GM12872 (cell line): Measurements from ENCODE around the gene SGPP1.

Experiments used
- TF ChIP-seq, protein P1 (sequence below): IDR thresholded peaks from 3 replicates; pipeline ENCODE4 v1.5.1; 2011; ENCODE audit warnings: low read depth, mild to moderate bottlenecking, low read length, moderate library complexity; ENCODE audit not compliant: insufficient read depth

Gene SGPP1

DNA sequence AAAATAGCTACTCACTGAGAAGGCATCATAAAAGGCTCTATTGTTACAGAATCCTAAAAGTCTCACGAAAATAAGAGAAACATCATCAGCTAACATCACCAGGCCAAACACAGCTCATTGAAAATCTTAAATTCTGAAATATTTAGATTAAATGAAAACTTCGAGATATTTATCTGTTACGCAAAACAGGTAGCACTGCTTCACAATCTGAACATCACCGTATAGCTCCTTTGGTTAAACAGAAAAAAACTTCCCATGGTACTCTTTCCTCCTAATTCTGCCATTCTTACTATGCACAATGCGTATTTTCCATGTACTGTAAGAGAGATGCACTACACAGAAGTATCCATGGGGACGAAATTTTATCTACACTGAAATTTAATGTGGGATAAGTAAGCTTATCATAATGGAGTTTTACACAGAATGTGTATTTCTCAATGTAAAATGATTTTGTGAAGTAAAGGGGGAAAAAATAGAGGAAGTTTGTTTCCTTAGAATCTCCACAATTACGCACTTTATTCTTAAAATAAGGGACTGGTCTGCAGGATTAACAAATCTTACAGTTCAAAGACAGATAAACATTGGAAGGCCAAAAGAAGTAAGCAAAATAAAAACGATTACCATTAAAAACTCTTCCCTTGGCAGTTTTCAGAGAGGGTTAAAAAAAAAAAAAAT is 1.9 kb downstream of the SGPP1 start:
- TF ChIP-seq, protein P1, sequence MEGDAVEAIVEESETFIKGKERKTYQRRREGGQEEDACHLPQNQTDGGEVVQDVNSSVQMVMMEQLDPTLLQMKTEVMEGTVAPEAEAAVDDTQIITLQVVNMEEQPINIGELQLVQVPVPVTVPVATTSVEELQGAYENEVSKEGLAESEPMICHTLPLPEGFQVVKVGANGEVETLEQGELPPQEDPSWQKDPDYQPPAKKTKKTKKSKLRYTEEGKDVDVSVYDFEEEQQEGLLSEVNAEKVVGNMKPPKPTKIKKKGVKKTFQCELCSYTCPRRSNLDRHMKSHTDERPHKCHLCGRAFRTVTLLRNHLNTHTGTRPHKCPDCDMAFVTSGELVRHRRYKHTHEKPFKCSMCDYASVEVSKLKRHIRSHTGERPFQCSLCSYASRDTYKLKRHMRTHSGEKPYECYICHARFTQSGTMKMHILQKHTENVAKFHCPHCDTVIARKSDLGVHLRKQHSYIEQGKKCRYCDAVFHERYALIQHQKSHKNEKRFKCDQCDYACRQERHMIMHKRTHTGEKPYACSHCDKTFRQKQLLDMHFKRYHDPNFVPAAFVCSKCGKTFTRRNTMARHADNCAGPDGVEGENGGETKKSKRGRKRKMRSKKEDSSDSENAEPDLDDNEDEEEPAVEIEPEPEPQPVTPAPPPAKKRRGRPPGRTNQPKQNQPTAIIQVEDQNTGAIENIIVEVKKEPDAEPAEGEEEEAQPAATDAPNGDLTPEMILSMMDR: no peak

DNA sequence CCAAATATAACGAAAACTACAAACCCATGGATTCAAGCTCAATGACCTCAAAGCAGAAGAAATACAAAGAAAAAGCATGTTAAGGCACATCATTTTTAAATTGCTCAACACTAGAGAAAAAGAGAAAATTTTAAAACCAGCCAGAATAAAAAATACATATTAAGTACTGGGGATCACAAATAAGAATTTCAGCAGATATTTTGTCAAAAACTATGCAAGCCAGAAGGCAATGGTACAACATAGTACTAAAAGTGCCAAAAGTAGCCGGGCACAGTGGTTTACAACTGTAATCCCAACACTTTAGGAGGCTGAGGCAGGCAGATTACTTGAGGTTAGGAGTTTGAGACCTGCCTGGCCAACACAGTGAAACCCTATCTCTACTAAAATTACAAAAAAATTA is 10.2 kb downstream of the SGPP1 start:
- TF ChIP-seq, protein P1: no peak

GRCh38 chr14:63715360-63715759 is 12.5 kb downstream of the SGPP1 start:
- TF ChIP-seq, protein P1: no peak

GRCh38 chr14:63713764-63714163 is 14.1 kb downstream of the SGPP1 start:
- TF ChIP-seq, protein P1: no peak

GRCh38 chr14:63713058-63713457 is 14.8 kb downstream of the SGPP1 start:
- TF ChIP-seq, protein P1: no peak

DNA sequence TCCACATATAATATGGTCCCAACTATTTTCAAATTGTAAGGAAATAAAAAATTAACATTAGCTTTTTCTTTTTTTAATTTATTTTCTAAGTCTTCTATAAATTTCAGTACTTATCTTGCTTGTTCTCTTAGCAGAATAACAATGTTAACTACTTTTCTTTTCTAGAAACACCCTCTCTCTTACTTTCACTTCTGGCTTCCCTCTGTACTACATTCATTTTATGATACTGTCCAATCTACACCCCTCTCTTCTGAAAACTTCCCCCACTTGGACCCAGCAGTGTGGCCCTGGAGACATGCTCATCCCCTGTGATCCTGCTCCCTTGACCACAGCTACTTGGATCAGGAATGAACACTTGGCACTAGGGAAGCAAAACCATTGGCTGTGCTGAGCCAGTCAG is 15.7 kb downstream of the SGPP1 start:
- TF ChIP-seq, protein P1: no peak

- TF ChIP-seq, protein P1: no peak
Observed at GRCh38 chr14:63710497-63710896, 17.4 kb downstream of the SGPP1 start.
